ENCODE measurements around the gene GRID2. TPM values are rescaled to one million over a fixed set of nuclear protein-coding genes. Genes with fewer than 3 reads are reported as not detected.

Gene GRID2
- total and polyA plus RNA-seq, 2 of the 13 experiments (the other 11 are each of a cell fraction or from before 2014, with no cell fraction given): not detected

DNA sequence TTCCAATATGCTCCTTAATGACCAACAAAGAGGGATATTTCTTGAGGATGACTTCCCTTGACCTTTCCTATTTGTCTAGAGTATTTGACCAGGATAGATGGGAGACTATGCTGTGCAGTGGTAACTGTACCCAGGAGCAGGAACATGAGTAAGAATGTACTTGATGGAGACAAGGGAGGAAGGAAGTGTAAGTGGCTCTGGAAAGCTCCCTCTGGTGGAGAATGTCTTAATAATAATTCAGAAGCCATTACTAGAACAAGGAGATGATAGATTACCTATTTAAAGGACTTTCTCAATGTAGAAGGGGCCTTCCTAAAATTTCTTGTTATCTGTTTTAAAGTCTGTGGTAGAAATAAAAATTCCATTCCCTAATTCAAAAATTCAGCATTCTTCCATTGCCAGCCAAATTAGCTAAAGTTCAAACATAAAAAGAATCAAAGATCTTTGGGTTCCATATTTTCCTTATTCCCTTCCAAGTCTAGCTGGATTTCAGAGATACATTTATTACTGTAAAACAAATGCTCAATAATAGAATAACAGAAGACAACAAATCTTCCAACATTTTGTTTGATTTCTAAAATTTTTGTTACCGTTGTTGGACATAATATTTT lies 83.8 kb downstream of the GRID2 start:
- in situ Hi-C loops (cut with HindIII; ENCODE audit: extremely low pct_ligation_motif_present, low pct_unique_long_range_greater_than_20kb) (loop anchor here (25.0 kb wide), 2 partner anchors 1275 to 1975 kb away; no protein-coding TSS in a partner anchor), intact Hi-C loops (cut with micrococcal nuclease; ENCODE audit: unreplicated experiment) (loop anchor here (1.0 to 5.0 kb wide), 2 partner anchors 1375 to 1968 kb away; no protein-coding TSS in a partner anchor)
- FAIRE-seq (peak; percentile 59), DNase-seq (ENCODE audit: low spot score) (peak; percentile 30), ATAC-seq (peak; percentile 80)
- no peak for TF ChIP-seq KAT2B (IDR thresholded peaks at IDR 0.05; ENCODE audit: borderline replicate concordance, low read depth, low read length)
- TF ChIP-seq, protein P1, sequence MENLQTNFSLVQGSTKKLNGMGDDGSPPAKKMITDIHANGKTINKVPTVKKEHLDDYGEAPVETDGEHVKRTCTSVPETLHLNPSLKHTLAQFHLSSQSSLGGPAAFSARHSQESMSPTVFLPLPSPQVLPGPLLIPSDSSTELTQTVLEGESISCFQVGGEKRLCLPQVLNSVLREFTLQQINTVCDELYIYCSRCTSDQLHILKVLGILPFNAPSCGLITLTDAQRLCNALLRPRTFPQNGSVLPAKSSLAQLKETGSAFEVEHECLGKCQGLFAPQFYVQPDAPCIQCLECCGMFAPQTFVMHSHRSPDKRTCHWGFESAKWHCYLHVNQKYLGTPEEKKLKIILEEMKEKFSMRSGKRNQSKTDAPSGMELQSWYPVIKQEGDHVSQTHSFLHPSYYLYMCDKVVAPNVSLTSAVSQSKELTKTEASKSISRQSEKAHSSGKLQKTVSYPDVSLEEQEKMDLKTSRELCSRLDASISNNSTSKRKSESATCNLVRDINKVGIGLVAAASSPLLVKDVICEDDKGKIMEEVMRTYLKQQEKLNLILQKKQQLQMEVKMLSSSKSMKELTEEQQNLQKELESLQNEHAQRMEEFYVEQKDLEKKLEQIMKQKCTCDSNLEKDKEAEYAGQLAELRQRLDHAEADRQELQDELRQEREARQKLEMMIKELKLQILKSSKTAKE (CRISPR knock-in tag; IDR thresholded peaks at IDR 0.05; ENCODE audit: borderline replicate concordance): no peak
- no peak for TF ChIP-seq DMAP1 (CRISPR knock-in tag; IDR thresholded peaks at IDR 0.05)
- TF ChIP-seq, protein P2, sequence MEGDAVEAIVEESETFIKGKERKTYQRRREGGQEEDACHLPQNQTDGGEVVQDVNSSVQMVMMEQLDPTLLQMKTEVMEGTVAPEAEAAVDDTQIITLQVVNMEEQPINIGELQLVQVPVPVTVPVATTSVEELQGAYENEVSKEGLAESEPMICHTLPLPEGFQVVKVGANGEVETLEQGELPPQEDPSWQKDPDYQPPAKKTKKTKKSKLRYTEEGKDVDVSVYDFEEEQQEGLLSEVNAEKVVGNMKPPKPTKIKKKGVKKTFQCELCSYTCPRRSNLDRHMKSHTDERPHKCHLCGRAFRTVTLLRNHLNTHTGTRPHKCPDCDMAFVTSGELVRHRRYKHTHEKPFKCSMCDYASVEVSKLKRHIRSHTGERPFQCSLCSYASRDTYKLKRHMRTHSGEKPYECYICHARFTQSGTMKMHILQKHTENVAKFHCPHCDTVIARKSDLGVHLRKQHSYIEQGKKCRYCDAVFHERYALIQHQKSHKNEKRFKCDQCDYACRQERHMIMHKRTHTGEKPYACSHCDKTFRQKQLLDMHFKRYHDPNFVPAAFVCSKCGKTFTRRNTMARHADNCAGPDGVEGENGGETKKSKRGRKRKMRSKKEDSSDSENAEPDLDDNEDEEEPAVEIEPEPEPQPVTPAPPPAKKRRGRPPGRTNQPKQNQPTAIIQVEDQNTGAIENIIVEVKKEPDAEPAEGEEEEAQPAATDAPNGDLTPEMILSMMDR (CRISPR knock-in tag; IDR thresholded peaks at IDR 0.05): peak; percentile 57
- TF ChIP-seq, protein P3, sequence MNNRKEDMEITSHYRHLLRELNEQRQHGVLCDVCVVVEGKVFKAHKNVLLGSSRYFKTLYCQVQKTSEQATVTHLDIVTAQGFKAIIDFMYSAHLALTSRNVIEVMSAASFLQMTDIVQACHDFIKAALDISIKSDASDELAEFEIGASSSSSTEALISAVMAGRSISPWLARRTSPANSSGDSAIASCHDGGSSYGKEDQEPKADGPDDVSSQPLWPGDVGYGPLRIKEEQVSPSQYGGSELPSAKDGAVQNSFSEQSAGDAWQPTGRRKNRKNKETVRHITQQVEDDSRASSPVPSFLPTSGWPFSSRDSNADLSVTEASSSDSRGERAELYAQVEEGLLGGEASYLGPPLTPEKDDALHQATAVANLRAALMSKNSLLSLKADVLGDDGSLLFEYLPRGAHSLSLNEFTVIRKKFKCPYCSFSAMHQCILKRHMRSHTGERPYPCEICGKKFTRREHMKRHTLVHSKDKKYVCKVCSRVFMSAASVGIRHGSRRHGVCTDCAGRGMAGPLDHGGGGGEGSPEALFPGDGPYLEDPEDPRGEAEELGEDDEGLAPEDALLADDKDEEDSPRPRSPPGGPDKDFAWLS (CRISPR knock-in tag; IDR thresholded peaks at IDR 0.05; ENCODE audit: borderline replicate concordance): no peak
- peak; percentile 37; the same call in 1 of the 2 replicates for TF ChIP-seq SMC3 (IDR thresholded peaks at IDR 0.05; ENCODE audit: low read length)
- no peak for TF ChIP-seq ZNF619 (CRISPR knock-in tag; IDR thresholded peaks at IDR 0.05)
- Histone ChIP-seq H3K9ac (ENCODE audit: insufficient read depth, low read depth, low read length) (no peak overlapping the region), H3K4me2 (ENCODE audit: low read depth, low read length) (no peak overlapping the region), H3K36me3 (replicated peaks in 1 of 2; ENCODE audit: control insufficient read depth in 1 of 2, insufficient read depth in 2 of 2, low read length in 2 of 2) (no peaks in the 10 kb centered on the region), H3K79me2 (ENCODE audit: insufficient read depth, low read length) (no peaks in the 10 kb centered on the region), H3K4me1 (ENCODE audit: insufficient read depth, low read length) (no peaks in the 10 kb centered on the region), H3K27me3 (ENCODE audit: control insufficient read depth in 1 of 2, insufficient read depth in 2 of 2, low read length in 2 of 2) (no peaks in the 10 kb centered on the region), H2AFZ (ENCODE audit: low read length) (no peak overlapping the region), H4K20me1 (ENCODE audit: insufficient read depth, low read length) (no peaks in the 10 kb centered on the region), H3K4me3 (replicated peaks in 1 of 3; ENCODE audit: insufficient read depth in 1 of 3, low read depth in 2 of 3, low read length in 3 of 3) (no peak overlapping the region), H3K27ac (ENCODE audit: extremely low read length, insufficient read depth, low read length) (no peak overlapping the region), H3K9me3 (ENCODE audit: low read length) (no peaks in the 10 kb centered on the region)
- ChIA-PET CTCF (ENCODE audit: low intra/inter-chr PET ratio, low total read pairs) (interaction anchor here (1.2 to 2.3 kb wide), 2 partner anchors 1274 to 1968 kb away, joined by 4 to 14 read pairs; no protein-coding TSS in a partner anchor), POLR2A (no interaction called here)
- BruUV-seq (replicated peaks): no TSS peak
- WGBS (ENCODE audit: low lambda C conversion rate): 0% methylated on average over 1 of the region's 1 CpG

Measured in HepG2 (cell line).